ENCODE data around the gene LTB4R.
A peak's percentile ranks its signal among the peaks of the same experiment; 100 is the strongest.

- TF ChIP-seq EP300 (IDR thresholded peaks at IDR 0.05) (peak in 1 of 4 donors; percentile 15), CTCF (IDR thresholded peaks at IDR 0.05) (peak; percentile 20 to 81 (median 44)), POLR2AphosphoS5 (IDR thresholded peaks at IDR 0.05) (peak; percentile 51 to 70), POLR2A (IDR thresholded peaks at IDR 0.05) (peak in 1 of 4 donors; percentile 5)
These were observed 4.7 kb downstream of the LTB4R start for GRCh38 chr14:24315807-24316596.

Data from upper lobe of left lung (tissue), 4 donors.